Smooth muscle cell (in vitro differentiated cells): Measurements from ENCODE around the gene PSTPIP1. TPM values are rescaled to one million over a fixed set of nuclear protein-coding genes. Genes with fewer than 3 reads are reported as not detected.
A peak's percentile ranks its signal among the peaks of the same experiment; 100 is the strongest.

Experiments
- DNase-seq: peaks from one replicate; lab custom pipeline; 2025; ENCODE audit not compliant: unreplicated experiment; lab: John Stamatoyannopoulos, UW
- H2AFZ ChIP-seq: fragments of 200-600 bp; sonication (generic); 2 replicates; pipeline ENCODE4 v1.6.0; 2016; ENCODE audit warnings: antibody characterized with exemption, low read depth, mild to moderate bottlenecking
- H3F3A ChIP-seq: fragments of 200-600 bp; sonication (generic); 2 replicates; pipeline ENCODE4 v1.6.0; 2017; ENCODE audit warnings: antibody characterized with exemption, low read depth
- H3K27ac ChIP-seq: fragments of 200-600 bp; sonication (generic); 2 replicates; pipeline ENCODE4 v1.5.1; 2016; ENCODE audit warnings: low read depth, mild to moderate bottlenecking
- H3K27me3 ChIP-seq: fragments of 200-600 bp; sonication (generic); 2 replicates; pipeline ENCODE4 v1.6.1; 2016; ENCODE audit warnings: low read depth, mild to moderate bottlenecking
- H3K36me3 ChIP-seq: fragments of 200-600 bp; sonication (generic); 2 replicates; pipeline ENCODE4 v1.5.1; 2016; ENCODE audit warnings: low read depth
- H3K4me1 ChIP-seq: fragments of 200-600 bp; sonication (generic); 2 replicates; pipeline ENCODE4 v1.5.1; 2016; ENCODE audit warnings: low read depth
- H3K4me2 ChIP-seq: fragments of 200-600 bp; sonication (generic); 2 replicates; pipeline ENCODE4 v1.6.0; 2016; ENCODE audit warnings: mild to moderate bottlenecking
- H3K4me3 ChIP-seq: fragments of 200-600 bp; sonication (generic); 2 replicates; pipeline ENCODE4 v1.5.1; 2016; ENCODE audit warnings: mild to moderate bottlenecking
- H3K79me2 ChIP-seq: fragments of 200-600 bp; sonication (generic); 2 replicates; pipeline ENCODE4 v1.6.0; 2016; ENCODE audit warnings: low read depth, mild to moderate bottlenecking
- H3K9ac ChIP-seq: fragments of 200-600 bp; sonication (generic); 2 replicates; pipeline ENCODE4 v1.6.0; 2016; ENCODE audit warnings: low read depth
- H3K9me3 ChIP-seq: fragments of 200-600 bp; sonication (generic); replicated peaks from 2 replicates; pipeline ENCODE4 v1.5.1; 2016; ENCODE audit warnings: low read depth
- H4K20me1 ChIP-seq: fragments of 200-600 bp; sonication (generic); 2 replicates; pipeline ENCODE4 v1.6.0; 2016; ENCODE audit warnings: low read depth
- CTCF ChIP-seq: fragments of 200-600 bp; sonication (generic); IDR thresholded peaks from 2 replicates; pipeline ENCODE4 v1.5.1; 2017; ENCODE audit warnings: borderline replicate concordance, mild to moderate bottlenecking, antibody characterized with exemption; ENCODE audit not compliant: insufficient read depth, poor library complexity, severe bottlenecking
- WGBS: methylation state at CpG from one replicate; pipeline ENCODE4 v1.1.7; 2016; ENCODE audit warnings: low lambda C conversion rate; 5-methylcytosine and 5-hydroxymethylcytosine counted together
- polyA plus RNA-seq: library from polyadenylated mRNA; unstranded; fragments of >200 nt; fragmentation: Nextera tagmentation; extraction: Ambion mirVana; gene quantifications from 2 replicates; pipeline ENCODE4 v1.2.1, GENCODE V29; 2016
- total RNA-seq: library from RNA; depleted of rRNA; stranded (reverse); fragments of >200 nt; gene quantifications from 2 replicates; pipeline ENCODE4 v1.2.3, GENCODE V29; 2014

PSTPIP1 gene
- total and polyA plus RNA-seq, 2 experiments from 2014 or later, result 0.38 TPM; not detected in 1

GRCh38 chr15:77070495-77071304, 75.8 kb downstream of the PSTPIP1 start, which contains the start of gene TSPAN3:
TSPAN3 (minus strand) TSS chr15:77071109; CDS start chr15:77070954, 155 bp downstream.
- Histone ChIP-seq H3F3A (no peaks in the 10 kb centered on the region), H3K36me3 (no peaks in the 10 kb centered on the region), H4K20me1 (peaks cover 46% of the 10 kb centered on the region), H3K9me3 (no peaks in the 10 kb centered on the region), H3K79me2 (peaks cover 47% of the 10 kb centered on the region), H3K4me1 (peaks cover 20% of the 10 kb centered on the region), H3K4me2 (peak within 1 kb of the TSS; percentile 92), H3K27ac (peak within 1 kb of the TSS; percentile 74), H2AFZ (peak within 1 kb of the TSS; percentile 96), H3K4me3 (peak within 1 kb of the TSS; percentile 66), H3K9ac (peak within 1 kb of the TSS; percentile 82), H3K27me3 (no peaks in the 10 kb centered on the region)
- no peak for TF ChIP-seq CTCF
- WGBS, result 1% methylated on average over 46 of the region's 97 CpGs
- peak; percentile 83 for DNase-seq

GRCh38 chr15:77071305-77072223, 76.6 kb downstream of the PSTPIP1 start:
- no peak for TF ChIP-seq CTCF
- Histone ChIP-seq H3F3A (no peaks in the 10 kb centered on the region), H3K4me2 (peak overlapping the region; percentile 92), H3K9ac (no peak overlapping the region), H3K9me3 (no peaks in the 10 kb centered on the region), H4K20me1 (peaks cover 38% of the 10 kb centered on the region), H3K79me2 (peaks cover 38% of the 10 kb centered on the region), H3K27me3 (no peaks in the 10 kb centered on the region), H3K27ac (no peak overlapping the region), H3K4me3 (peak overlapping the region; percentile 66), H2AFZ (peak overlapping the region; percentile 96), H3K36me3 (no peaks in the 10 kb centered on the region), H3K4me1 (peaks cover 20% of the 10 kb centered on the region)
- WGBS, result 77% methylated on average over 15 of the region's 15 CpGs
- DNase-seq, result no peak

GRCh38 chr15:77074350-77074749, 79.4 kb downstream of the PSTPIP1 start:
- H3K27me3 ChIP-seq, result no peaks in the 10 kb centered on the region
- WGBS, result 91% methylated on average over 2 of the region's 2 CpGs
- no peak for TF ChIP-seq CTCF
- H4K20me1 ChIP-seq, result peaks cover 10% of the 10 kb centered on the region
- H2AFZ ChIP-seq, result no peak overlapping the region
- no peak overlapping the region for H3K4me2 ChIP-seq
- no peak overlapping the region for H3K9ac ChIP-seq
- H3K9me3 ChIP-seq, result no peaks in the 10 kb centered on the region
- no peak overlapping the region for H3K4me3 ChIP-seq
- H3F3A ChIP-seq, result no peaks in the 10 kb centered on the region
- peaks cover 10% of the 10 kb centered on the region for H3K4me1 ChIP-seq
- H3K27ac ChIP-seq, result no peak overlapping the region
- peaks cover 10% of the 10 kb centered on the region for H3K79me2 ChIP-seq
- no peak for DNase-seq
- H3K36me3 ChIP-seq, result no peaks in the 10 kb centered on the region
